Panc1 (cell line): ENCODE measurements around the gene MAP7. TPM values are rescaled to one million over a fixed set of nuclear protein-coding genes. Genes with fewer than 3 reads are reported as not detected.
A peak's percentile ranks its signal among the peaks of the same experiment; 100 is the strongest.

Source experiments
- ATAC-seq: fragments of 200-7000 bp; cut with Tn5 transposase; 2 replicates; pipeline ENCODE4 v1.9.1; 2020; ENCODE audit warnings: mild to moderate bottlenecking, moderate library complexity
- BruUV-seq: library from RNA; stranded (reverse); fragments of 400-500 nt; replicated peaks from 2 replicates; lab custom pipeline; 2021; lab: Mats Ljungman, UMichigan
- CTCF ChIA-PET: fragments of 300-600 bp; sonication (Branson Sonifier 250); formaldehyde crosslinking; loops from one replicate; lab custom pipeline; 2022; ENCODE audit warnings: antibody characterized with exemption; lab: Charles Lee
- POLR2A ChIA-PET: fragments of 300-600 bp; sonication (Branson Sonifier 250); formaldehyde crosslinking; loops from one replicate; lab custom pipeline; 2022; ENCODE audit warnings: antibody characterized with exemption; lab: Charles Lee
- DNase-seq: peaks from one replicate; pipeline ENCODE4 v3.0.0-alpha.2; 2010; ENCODE audit warnings: low read depth, low spot score
- H3K27ac ChIP-seq: 2 replicates; pipeline ENCODE4 v1.5.1; 2011; ENCODE audit warnings: mild to moderate bottlenecking, low read length, inconsistent platforms
- H3K27me3 ChIP-seq: fragments of 200-500 bp; sonication (Bioruptor generic); 2 replicates; pipeline ENCODE4 v1.6.0; 2014; ENCODE audit warnings: low read length, inconsistent platforms; ENCODE audit not compliant: control insufficient read depth, insufficient read depth
- H3K36me3 ChIP-seq: fragments of 200-500 bp; sonication (Bioruptor generic); 2 replicates; pipeline ENCODE4 v1.5.1; 2014; ENCODE audit warnings: inconsistent platforms, mild to moderate bottlenecking, low read length, moderate library complexity; ENCODE audit not compliant: control insufficient read depth, insufficient read depth
- H3K4me1 ChIP-seq: 2 replicates; pipeline ENCODE4 v1.5.1; 2011; ENCODE audit warnings: inconsistent platforms, mild to moderate bottlenecking, low read length, moderate library complexity; ENCODE audit not compliant: control insufficient read depth, insufficient read depth
- H3K4me3 ChIP-seq, 2 experiments: 2 replicates each; pipeline ENCODE4 v1.5.1; 2011 to 2012; ENCODE audit warnings: low read depth in 2 of 2, low read length in 2 of 2, mild to moderate bottlenecking in 2 of 2, inconsistent platforms in 1 of 2, moderate library complexity in 1 of 2
- H3K9me3 ChIP-seq: fragments of 200-500 bp; sonication (Bioruptor generic); 2 replicates; pipeline ENCODE4 v1.5.1; 2014; ENCODE audit warnings: low read depth, mild to moderate bottlenecking, inconsistent platforms, low read length, moderate library complexity; ENCODE audit not compliant: control insufficient read depth, insufficient read depth
- POLR2AphosphoS5 ChIP-seq: IDR thresholded peaks from 2 replicates; pipeline ENCODE4 v1.6.1; 2012; ENCODE audit warnings: mild to moderate bottlenecking, low read depth, low read length, moderate library complexity
- SIN3A ChIP-seq: IDR thresholded peaks from 2 replicates; pipeline ENCODE4 v1.6.1; 2012; ENCODE audit warnings: low read depth, mild to moderate bottlenecking, low read length, moderate library complexity, borderline replicate concordance; ENCODE audit not compliant: insufficient read depth
- TCF7L2 ChIP-seq: IDR thresholded peaks from 2 replicates; pipeline ENCODE4 v1.6.1; 2011; ENCODE audit warnings: mild to moderate bottlenecking, low read depth, low read length, inconsistent platforms
- in situ Hi-C: cut with HindIII; loops from 2 replicates; pipeline ENCODE4 v1.10.0; 2016; ENCODE audit warnings: low sequenced_read_pairs, low pct_unique_long_range_greater_than_20kb
- intact Hi-C: fragments of 100-400 bp; cut with micrococcal nuclease; formaldehyde crosslinking; loops from one replicate; pipeline ENCODE4 v1.10.0; 2022; ENCODE audit not compliant: unreplicated experiment
- total RNA-seq: library from RNA; stranded (reverse); gene quantifications from one replicate; pipeline ENCODE4 v1.2.1, GENCODE V29; 2021; ENCODE audit not compliant: unreplicated experiment
- TF ChIP-seq, protein P1 (sequence below): fragments of 450-650 bp; IDR thresholded peaks from 2 replicates; pipeline ENCODE4 v1.5.1; 2017; ENCODE audit warnings: mild to moderate bottlenecking
- TF ChIP-seq, protein P2 (sequence below), 2 experiments: IDR thresholded peaks; 2 replicates each; pipeline ENCODE4 v1.6.1; 2011 to 2012; ENCODE audit warnings: low read depth in 2 of 2, control low read depth in 1 of 2, low read length in 1 of 2, mild to moderate bottlenecking in 1 of 2, moderate library complexity in 1 of 2; ENCODE audit not compliant: insufficient read depth in 1 of 2

The MAP7 gene
- total RNA-seq, 1 experiment from 2014 or later, result 1.8 TPM

DNA sequence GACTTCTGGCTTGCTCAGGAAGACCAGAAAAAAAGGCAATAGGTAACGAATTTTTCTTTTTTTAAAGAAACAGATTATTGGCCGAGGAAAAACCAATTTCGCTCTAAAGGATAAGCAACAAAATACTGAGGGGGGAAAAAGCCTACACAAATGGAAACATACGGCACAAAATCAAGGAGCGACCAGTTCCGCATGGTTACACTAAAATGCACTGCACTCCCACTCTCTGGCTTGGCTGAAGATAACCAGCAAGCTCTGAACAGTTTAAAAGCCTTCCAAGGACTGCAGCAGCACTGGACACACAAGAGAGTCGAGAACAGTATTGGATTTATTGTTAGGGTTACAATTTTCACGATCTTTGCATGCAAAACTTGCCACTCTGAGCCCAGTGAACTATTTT, 881 bp upstream of the MAP7 start:
- intact Hi-C loops, result loop anchor here (5.0 kb wide), 1 partner anchor 209 kb away; no protein-coding TSS in a partner anchor
- Histone ChIP-seq H3K27me3 (peaks cover 14% of the 10 kb centered on the region), H3K36me3 (no peaks in the 10 kb centered on the region; the same call in 1 of the 2 replicates), H3K27ac (no peak overlapping the region), H3K4me1 (peaks cover 5% of the 10 kb centered on the region; the same call in 1 of the 2 replicates), H3K9me3 (no peaks in the 10 kb centered on the region), H3K4me3 (peak overlapping the region in 1 of 2 experiments; percentile 58; a peak in 3 of 4 replicates)
- ChIA-PET POLR2A (no interaction called here), CTCF (interaction anchor here (0.6 kb wide), 1 partner anchor 162 kb away, joined by 5 read pairs; no protein-coding TSS in a partner anchor)
- TF ChIP-seq POLR2AphosphoS5 (no peak), TCF7L2 (no peak), SIN3A (no peak)
- TF ChIP-seq, protein P1, sequence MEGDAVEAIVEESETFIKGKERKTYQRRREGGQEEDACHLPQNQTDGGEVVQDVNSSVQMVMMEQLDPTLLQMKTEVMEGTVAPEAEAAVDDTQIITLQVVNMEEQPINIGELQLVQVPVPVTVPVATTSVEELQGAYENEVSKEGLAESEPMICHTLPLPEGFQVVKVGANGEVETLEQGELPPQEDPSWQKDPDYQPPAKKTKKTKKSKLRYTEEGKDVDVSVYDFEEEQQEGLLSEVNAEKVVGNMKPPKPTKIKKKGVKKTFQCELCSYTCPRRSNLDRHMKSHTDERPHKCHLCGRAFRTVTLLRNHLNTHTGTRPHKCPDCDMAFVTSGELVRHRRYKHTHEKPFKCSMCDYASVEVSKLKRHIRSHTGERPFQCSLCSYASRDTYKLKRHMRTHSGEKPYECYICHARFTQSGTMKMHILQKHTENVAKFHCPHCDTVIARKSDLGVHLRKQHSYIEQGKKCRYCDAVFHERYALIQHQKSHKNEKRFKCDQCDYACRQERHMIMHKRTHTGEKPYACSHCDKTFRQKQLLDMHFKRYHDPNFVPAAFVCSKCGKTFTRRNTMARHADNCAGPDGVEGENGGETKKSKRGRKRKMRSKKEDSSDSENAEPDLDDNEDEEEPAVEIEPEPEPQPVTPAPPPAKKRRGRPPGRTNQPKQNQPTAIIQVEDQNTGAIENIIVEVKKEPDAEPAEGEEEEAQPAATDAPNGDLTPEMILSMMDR, result no peak
- TF ChIP-seq, protein P2, sequence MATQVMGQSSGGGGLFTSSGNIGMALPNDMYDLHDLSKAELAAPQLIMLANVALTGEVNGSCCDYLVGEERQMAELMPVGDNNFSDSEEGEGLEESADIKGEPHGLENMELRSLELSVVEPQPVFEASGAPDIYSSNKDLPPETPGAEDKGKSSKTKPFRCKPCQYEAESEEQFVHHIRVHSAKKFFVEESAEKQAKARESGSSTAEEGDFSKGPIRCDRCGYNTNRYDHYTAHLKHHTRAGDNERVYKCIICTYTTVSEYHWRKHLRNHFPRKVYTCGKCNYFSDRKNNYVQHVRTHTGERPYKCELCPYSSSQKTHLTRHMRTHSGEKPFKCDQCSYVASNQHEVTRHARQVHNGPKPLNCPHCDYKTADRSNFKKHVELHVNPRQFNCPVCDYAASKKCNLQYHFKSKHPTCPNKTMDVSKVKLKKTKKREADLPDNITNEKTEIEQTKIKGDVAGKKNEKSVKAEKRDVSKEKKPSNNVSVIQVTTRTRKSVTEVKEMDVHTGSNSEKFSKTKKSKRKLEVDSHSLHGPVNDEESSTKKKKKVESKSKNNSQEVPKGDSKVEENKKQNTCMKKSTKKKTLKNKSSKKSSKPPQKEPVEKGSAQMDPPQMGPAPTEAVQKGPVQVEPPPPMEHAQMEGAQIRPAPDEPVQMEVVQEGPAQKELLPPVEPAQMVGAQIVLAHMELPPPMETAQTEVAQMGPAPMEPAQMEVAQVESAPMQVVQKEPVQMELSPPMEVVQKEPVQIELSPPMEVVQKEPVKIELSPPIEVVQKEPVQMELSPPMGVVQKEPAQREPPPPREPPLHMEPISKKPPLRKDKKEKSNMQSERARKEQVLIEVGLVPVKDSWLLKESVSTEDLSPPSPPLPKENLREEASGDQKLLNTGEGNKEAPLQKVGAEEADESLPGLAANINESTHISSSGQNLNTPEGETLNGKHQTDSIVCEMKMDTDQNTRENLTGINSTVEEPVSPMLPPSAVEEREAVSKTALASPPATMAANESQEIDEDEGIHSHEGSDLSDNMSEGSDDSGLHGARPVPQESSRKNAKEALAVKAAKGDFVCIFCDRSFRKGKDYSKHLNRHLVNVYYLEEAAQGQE (IDR thresholded peaks at IDR 0.05; ENCODE audit: insufficient read depth in 1 of 2, low read depth in 2 of 2, low read length in 1 of 2), result no peak
- BruUV-seq, result no TSS peak
- no peak for ATAC-seq
- in situ Hi-C loops, result no loop called here
- no peak for DNase-seq

DNA sequence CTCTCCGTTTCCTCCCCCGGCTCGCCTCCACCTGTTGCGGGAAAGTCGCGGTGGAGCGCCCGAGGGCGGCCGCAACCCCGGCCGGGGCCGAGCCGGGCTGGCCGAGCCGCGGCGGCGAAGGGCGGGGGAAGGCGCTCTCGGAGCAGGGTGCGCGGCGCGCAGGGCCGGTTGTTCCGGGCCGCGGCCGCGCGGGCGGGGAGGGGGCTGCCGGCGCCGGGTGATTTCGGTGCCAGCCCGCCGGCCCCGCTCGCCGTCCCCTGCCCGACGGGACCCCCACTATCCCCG, 235 bp downstream of the MAP7 start:
- Histone ChIP-seq H3K4me3 (peak overlapping the region; percentile 55 to 58), H3K36me3 (no peaks in the 10 kb centered on the region; the same call in 1 of the 2 replicates), H3K27me3 (peaks cover 14% of the 10 kb centered on the region), H3K4me1 (peaks cover 5% of the 10 kb centered on the region; the same call in 1 of the 2 replicates), H3K27ac (no peak overlapping the region), H3K9me3 (no peaks in the 10 kb centered on the region)
- DNase-seq (no peak), ATAC-seq (peak; percentile 89)
- TF ChIP-seq, protein P2 (IDR thresholded peaks at IDR 0.05; ENCODE audit: insufficient read depth in 1 of 2, low read depth in 2 of 2, low read length in 1 of 2), result no peak
- TF ChIP-seq, protein P1, result no peak
- TF ChIP-seq POLR2AphosphoS5 (no peak), SIN3A (no peak), TCF7L2 (no peak)
- in situ Hi-C loops (no loop called here), intact Hi-C loops (loop anchor here (5.0 kb wide), 1 partner anchor 208 kb away; no protein-coding TSS in a partner anchor)
- CTCF ChIA-PET, result interaction anchor here (0.5 to 0.8 kb wide), 3 partner anchors 179 to 242 kb away, joined by 3 read pairs; partner anchors contain the start of gene MAP3K5
- no TSS peak for BruUV-seq
- POLR2A ChIA-PET, result interaction anchor here (0.6 kb wide), 1 partner anchor 268 kb away, joined by 3 read pairs; no protein-coding TSS in a partner anchor
